GM12878 (cell line): Measurements from ENCODE around the gene SPSB3. TPM values are rescaled to one million over a fixed set of nuclear protein-coding genes. Genes with fewer than 3 reads are reported as not detected.

Experiments used
- ATAC-seq: fragments of 200-7000 bp; cut with Tn5 transposase; 3 replicates; pipeline ENCODE4 v1.9.1; 2020; ENCODE audit warnings: mild to moderate bottlenecking, moderate library complexity
- BruUV-seq: library from RNA; stranded (reverse); fragments of 400-500 nt; replicated peaks from 2 replicates; lab custom pipeline; 2021; lab: Mats Ljungman, UMichigan
- CTCF ChIA-PET: fragments of 300-600 bp; sonication (Branson Sonifier 250); formaldehyde crosslinking; extraction: SDS; loops from one replicate; lab custom pipeline; 2021; ENCODE audit warnings: inconsistent platforms; lab: Yijun Ruan, JAX
- POLR2A ChIA-PET: fragments of 350-600 bp; formaldehyde crosslinking; extraction: SDS; loops from one replicate; lab custom pipeline; 2021; ENCODE audit warnings: inconsistent platforms; lab: Charles Lee
- RAD21 ChIA-PET: fragments of 300-600 bp; sonication (Branson Sonifier 250); formaldehyde crosslinking; loops from one replicate; lab custom pipeline; 2023; ENCODE audit warnings: antibody characterized with exemption; ENCODE audit not compliant: unreplicated experiment; lab: Charles Lee
- SMC1A ChIA-PET: fragments of 300-600 bp; sonication (Branson Sonifier 250); formaldehyde crosslinking; loops from one replicate; lab custom pipeline; 2023; ENCODE audit not compliant: unreplicated experiment, uncharacterized antibody; lab: Charles Lee
- DNase-seq: peaks from one replicate; pipeline ENCODE4 v3.0.0-alpha.2; 2011; ENCODE audit warnings: low read depth, low spot score
- FAIRE-seq: peaks from 3 replicates; lab custom pipeline; 2011; peaks lifted over from hg19 to GRCh38; lab: Jason Lieb, UNC
- H2AFZ ChIP-seq: 2 replicates; pipeline ENCODE4 v1.6.0; 2011; ENCODE audit warnings: low read depth, low read length, control low read depth; ENCODE audit not compliant: control insufficient read depth
- H3K27ac ChIP-seq: 2 replicates; pipeline ENCODE4 v1.5.1; 2011; ENCODE audit warnings: control low read depth; ENCODE audit not compliant: control insufficient read depth, insufficient read depth
- H3K27me3 ChIP-seq, 2 experiments: replicated peaks in 1 of 2; 2 replicates each; pipeline versions ENCODE4 v1.6.0 to v1.6.1; 2011; ENCODE audit warnings: low read length in 1 of 2; ENCODE audit not compliant: control insufficient read depth in 2 of 2, insufficient read depth in 2 of 2
- H3K36me3 ChIP-seq, 2 experiments: 2 replicates each; pipeline ENCODE4 v1.5.1; 2011; ENCODE audit warnings: low read length in 1 of 2; ENCODE audit not compliant: control insufficient read depth in 2 of 2, insufficient read depth in 2 of 2
- H3K4me1 ChIP-seq: 2 replicates; pipeline ENCODE4 v1.6.1; 2011; ENCODE audit warnings: mild to moderate bottlenecking, low read length, moderate library complexity, mixed read lengths; ENCODE audit not compliant: control insufficient read depth, insufficient read depth
- H3K4me2 ChIP-seq: 2 replicates; pipeline ENCODE4 v1.6.0; 2011; ENCODE audit warnings: control low read depth; ENCODE audit not compliant: control insufficient read depth, insufficient read depth
- H3K4me3 ChIP-seq: fragments of 200-600 bp; sonication (generic); 2 replicates; pipeline ENCODE4 v1.5.1; 2016
- H3K79me2 ChIP-seq: 2 replicates; pipeline ENCODE4 v1.6.0; 2011; ENCODE audit warnings: low read length; ENCODE audit not compliant: control insufficient read depth, insufficient read depth
- H3K9ac ChIP-seq: 2 replicates; pipeline ENCODE4 v1.8.0; 2011; ENCODE audit warnings: low read length, control low read depth, mixed read lengths; ENCODE audit not compliant: control insufficient read depth, insufficient read depth
- H3K9me3 ChIP-seq: replicated peaks from 3 replicates; pipeline ENCODE4 v1.5.1; 2011; ENCODE audit warnings: mild to moderate bottlenecking, low read length; ENCODE audit not compliant: control insufficient read depth, insufficient read depth
- H4K20me1 ChIP-seq: 2 replicates; pipeline ENCODE4 v1.6.0; 2011; ENCODE audit not compliant: control insufficient read depth, insufficient read depth
- ATF7 ChIP-seq: fragments of 450-650 bp; IDR thresholded peaks from 2 replicates; pipeline ENCODE4 v1.6.1; 2016; ENCODE audit warnings: low read depth, mild to moderate bottlenecking
- CHD4 ChIP-seq: fragments of 200-600 bp; sonication (generic); IDR thresholded peaks from 2 replicates; pipeline ENCODE4 v1.6.1; 2016; ENCODE audit warnings: mild to moderate bottlenecking
- CREM ChIP-seq: IDR thresholded peaks from 2 replicates; pipeline ENCODE4 v1.6.1; 2014; ENCODE audit warnings: antibody characterized with exemption, low read depth
- FOS ChIP-seq: IDR thresholded peaks from 3 replicates; pipeline ENCODE4 v1.6.1; 2011; ENCODE audit warnings: borderline replicate concordance; ENCODE audit not compliant: insufficient read length; ENCODE audit errors: extremely low read depth
- HCFC1 ChIP-seq: fragments of 150-350 bp; IDR thresholded peaks from 2 replicates; pipeline ENCODE4 v1.6.1; 2014; ENCODE audit warnings: low read length
- HDGF ChIP-seq: fragments of 450-650 bp; IDR thresholded peaks from 2 replicates; pipeline ENCODE4 v1.6.1; 2016; ENCODE audit warnings: antibody characterized with exemption
- MXI1 ChIP-seq: fragments of 150-350 bp; IDR thresholded peaks from 2 replicates; pipeline ENCODE4 v1.6.1; 2011; ENCODE audit warnings: low read depth, mild to moderate bottlenecking, inconsistent platforms, low read length, improper control_type of control experiment
- NFYA ChIP-seq: IDR thresholded peaks from 2 replicates; pipeline ENCODE4 v1.6.1; 2011; ENCODE audit warnings: low read depth, mild to moderate bottlenecking, low read length, improper control_type of control experiment, borderline replicate concordance
- PAX5 ChIP-seq: IDR thresholded peaks from 2 replicates; pipeline ENCODE4 v1.6.1; 2011; ENCODE audit warnings: low read depth, low read length, borderline replicate concordance
- SREBF2 ChIP-seq: IDR thresholded peaks from 2 replicates; pipeline ENCODE4 v1.6.1; 2012; ENCODE audit warnings: mild to moderate bottlenecking, low read length
- ZBED1 ChIP-seq: IDR thresholded peaks from 2 replicates; pipeline ENCODE4 v1.6.1; 2016; ENCODE audit warnings: borderline replicate concordance
- WGBS: methylation state at CpG from one replicate; pipeline ENCODE4 v1.1.6; 2016; ENCODE audit warnings: low lambda C conversion rate; ENCODE audit not compliant: insufficient replicate concordance, insufficient coverage; ENCODE audit errors: missing lambda C conversion rate; 5-methylcytosine and 5-hydroxymethylcytosine counted together
- in situ Hi-C: fragments of 300-500 bp; cut with MboI; formaldehyde crosslinking; loops from 9 replicates; pipeline ENCODE4 v1.14.3; 2018; ENCODE audit warnings: mixed read lengths
- intact Hi-C: fragments of 100-400 bp; cut with micrococcal nuclease; formaldehyde crosslinking; loops from one replicate; pipeline ENCODE4 v1.14.2; 2022; ENCODE audit not compliant: unreplicated experiment
- polyA plus RNA-seq, 11 experiments: library from polyadenylated mRNA; depleted of rRNA in 4 of 11; unstranded in 6 of 11; stranded (reverse) in 5 of 11; fragments of >200 nt; fragmentation: Nextera tagmentation in 4 of 11; fragmentation: Illumina TruSeq in 1 of 11; extraction: Ambion mirVana in 4 of 11; extraction: Trizol in 1 of 11; gene quantifications; 1 replicate in 1 of 11; 2 replicates in 10 of 11; pipeline versions ENCODE4 v1.2.1 to v1.2.3, GENCODE V29; 2011 to 2016; ENCODE audit warnings: inconsistent platforms in 2 of 11, missing spikeins in 2 of 11, low read depth in 1 of 11
- total RNA-seq, 4 experiments: library from RNA; depleted of rRNA in 3 of 4; stranded (reverse); fragments of >200 nt in 3 of 4; fragmentation: Illumina TruSeq in 1 of 4; extraction: Trizol in 1 of 4; gene quantifications; 2 replicates each; pipeline versions ENCODE4 v1.2.1 to v1.2.3, GENCODE V29; 2013 to 2021
- TF ChIP-seq, protein P1 (sequence below): IDR thresholded peaks from 2 replicates; pipeline ENCODE4 v1.6.1; 2012; ENCODE audit warnings: low read depth, low read length, improper control_type of control experiment

The SPSB3 gene
- total and polyA plus RNA-seq, 10 of the 15 experiments (the other 5 are each of a cell fraction or from before 2014, with no cell fraction given) = 0.31 to 26.9 (median 14.0) TPM

DNA sequence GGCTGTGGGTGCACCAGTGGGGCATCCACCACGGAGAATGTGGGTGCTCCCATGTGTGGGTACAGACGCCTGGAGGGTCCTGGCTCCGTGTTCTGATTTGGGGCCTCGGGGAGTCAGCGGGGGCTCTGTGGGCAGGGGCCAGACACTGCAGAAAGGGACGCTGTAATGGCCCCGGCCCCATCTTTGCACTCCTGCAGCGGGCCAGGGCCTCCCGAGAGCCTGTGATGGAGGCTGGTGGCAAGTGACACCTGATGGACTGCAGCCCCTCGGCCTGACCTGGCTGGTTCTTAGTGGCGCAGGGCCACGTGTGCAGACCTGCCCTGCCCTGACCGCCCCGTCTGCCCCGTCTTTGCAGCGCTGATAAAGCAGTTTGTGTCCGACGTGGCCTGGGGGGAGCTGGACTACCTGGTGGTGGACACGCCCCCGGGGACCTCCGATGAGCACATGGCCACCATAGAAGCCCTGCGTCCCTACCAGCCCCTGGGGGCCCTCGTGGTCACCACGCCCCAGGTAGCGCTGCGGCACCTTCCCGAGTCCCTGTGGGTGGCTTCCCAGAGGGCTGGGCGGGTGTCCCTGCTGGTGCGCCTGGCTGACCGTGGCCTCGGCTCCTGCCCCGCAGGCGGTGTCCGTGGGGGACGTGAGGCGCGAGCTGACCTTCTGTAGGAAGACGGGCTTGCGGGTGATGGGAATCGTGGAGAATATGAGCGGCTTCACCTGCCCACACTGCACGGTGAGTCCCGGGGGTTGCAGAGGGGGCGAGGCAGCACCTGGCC is 5.1 kb upstream of the SPSB3 start:
- Histone ChIP-seq H4K20me1 (no peaks in the 10 kb centered on the region), H3K36me3 (peaks cover 5 to 12% of the 10 kb centered on the region in 2 experiments; a peak in 3 of 4 replicates), H3K27ac (no peak overlapping the region), H3K79me2 (peaks cover 15% of the 10 kb centered on the region), H3K4me2 (no peak overlapping the region), H2AFZ (no peak overlapping the region), H3K4me1 (no peaks in the 10 kb centered on the region)
- no peak for FAIRE-seq
- ATAC-seq = no peak
- ChIA-PET CTCF (no interaction called here), SMC1A (no interaction called here)
- no peak for DNase-seq
- in situ Hi-C loops = no loop called here
- no TSS peak for BruUV-seq
- WGBS = 90% methylated on average over 41 of the region's 44 CpGs
- TF ChIP-seq HCFC1 (no peak), ZBED1 (no peak), SREBF2 (no peak), CREM (no peak), FOS (no peak), MXI1 (no peak), CHD4 (no peak), HDGF (no peak), PAX5 (no peak), ATF7 (no peak), NFYA (no peak)
- TF ChIP-seq, protein P1, sequence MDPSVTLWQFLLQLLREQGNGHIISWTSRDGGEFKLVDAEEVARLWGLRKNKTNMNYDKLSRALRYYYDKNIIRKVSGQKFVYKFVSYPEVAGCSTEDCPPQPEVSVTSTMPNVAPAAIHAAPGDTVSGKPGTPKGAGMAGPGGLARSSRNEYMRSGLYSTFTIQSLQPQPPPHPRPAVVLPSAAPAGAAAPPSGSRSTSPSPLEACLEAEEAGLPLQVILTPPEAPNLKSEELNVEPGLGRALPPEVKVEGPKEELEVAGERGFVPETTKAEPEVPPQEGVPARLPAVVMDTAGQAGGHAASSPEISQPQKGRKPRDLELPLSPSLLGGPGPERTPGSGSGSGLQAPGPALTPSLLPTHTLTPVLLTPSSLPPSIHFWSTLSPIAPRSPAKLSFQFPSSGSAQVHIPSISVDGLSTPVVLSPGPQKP = no peak
- TF ChIP-seq, all 136 proteins: peak for 0
- POLR2A ChIA-PET = no interaction called here
- H3K4me3 ChIP-seq = no peak overlapping the region
- H3K9me3 ChIP-seq = no peaks in the 10 kb centered on the region
- intact Hi-C loops = no loop called here
- RAD21 ChIA-PET = no interaction called here
- no peak overlapping the region for H3K9ac ChIP-seq
- H3K27me3 ChIP-seq = no peaks in the 10 kb centered on the region
